ENCODE data around the gene EPB41L3. TPM values are rescaled to one million over a fixed set of nuclear protein-coding genes. Genes with fewer than 3 reads are reported as not detected.

EPB41L3 gene
- total and polyA plus RNA-seq, 2 donors (not counting 1 experiment from before 2014, with no cell fraction given) = 3.1 to 29.9 TPM

GRCh38 chr18:5416112-5416511 lies 127.7 kb downstream of the EPB41L3 start:
- Histone ChIP-seq H3K79me2 (ENCODE audit: control insufficient read depth, insufficient read depth, low read length) (no peaks in the 10 kb centered on the region), H3K9me3 (ENCODE audit: control insufficient read depth, insufficient read depth, low read depth, low read length) (no peaks in the 10 kb centered on the region), H3K27ac (ENCODE audit: insufficient read depth, low read length) (no peak overlapping the region), H3K27me3 (ENCODE audit: control insufficient read depth, insufficient read depth, low read length) (no peaks in the 10 kb centered on the region), H3K36me3 (ENCODE audit: control insufficient read depth, insufficient read depth, low read length) (no peaks in the 10 kb centered on the region), H3K9ac (ENCODE audit: insufficient read depth, low read length) (no peak overlapping the region), H2AFZ (ENCODE audit: low read length) (no peak overlapping the region), H3K4me2 (ENCODE audit: extremely low read depth, insufficient read depth, low read length) (no peak overlapping the region), H3K4me1 (ENCODE audit: control insufficient read depth, extremely low read depth, insufficient read depth, low read length) (no peaks in the 10 kb centered on the region), H4K20me1 (ENCODE audit: control insufficient read depth, extremely low read depth, insufficient read depth, low read length) (no peaks in the 10 kb centered on the region), H3K4me3 (replicated peaks in 1 of 4; ENCODE audit: control extremely low read depth in 1 of 4, insufficient read depth in 1 of 4, low read depth in 3 of 4, low read length in 4 of 4) (no peak overlapping the region)
- no peak for TF ChIP-seq CTCF (conservative IDR thresholded peaks at IDR 0.05 in 1 of 2, IDR thresholded peaks at IDR 0.05 in 1 of 2; ENCODE audit: low read depth in 1 of 2, low read length in 2 of 2)
- DNase-seq (ENCODE audit: low read depth in 2 of 2) = no peak

GRCh38 chr18:5415665-5416064 lies 128.1 kb downstream of the EPB41L3 start:
- TF ChIP-seq CTCF (conservative IDR thresholded peaks at IDR 0.05 in 1 of 2, IDR thresholded peaks at IDR 0.05 in 1 of 2; ENCODE audit: low read depth in 1 of 2, low read length in 2 of 2) (no peak), EZH2 (IDR thresholded peaks at IDR 0.05; ENCODE audit: low read length, missing control alignments) (no peak)
- Histone ChIP-seq H3K4me2 (ENCODE audit: extremely low read depth, insufficient read depth, low read length) (no peak overlapping the region), H3K79me2 (ENCODE audit: control insufficient read depth, insufficient read depth, low read length) (no peaks in the 10 kb centered on the region), H3K36me3 (ENCODE audit: control insufficient read depth, insufficient read depth, low read length) (no peaks in the 10 kb centered on the region), H3K9ac (ENCODE audit: insufficient read depth, low read length) (no peak overlapping the region), H2AFZ (ENCODE audit: low read length) (no peak overlapping the region), H3K9me3 (ENCODE audit: control insufficient read depth, insufficient read depth, low read depth, low read length) (no peaks in the 10 kb centered on the region), H3K27me3 (ENCODE audit: control insufficient read depth, insufficient read depth, low read length) (no peaks in the 10 kb centered on the region), H3K4me1 (ENCODE audit: control insufficient read depth, extremely low read depth, insufficient read depth, low read length) (no peaks in the 10 kb centered on the region), H3K27ac (ENCODE audit: insufficient read depth, low read length) (no peak overlapping the region), H3K4me3 (replicated peaks in 1 of 4; ENCODE audit: control extremely low read depth in 1 of 4, insufficient read depth in 1 of 4, low read depth in 3 of 4, low read length in 4 of 4) (no peak overlapping the region), H4K20me1 (ENCODE audit: control insufficient read depth, extremely low read depth, insufficient read depth, low read length) (no peaks in the 10 kb centered on the region)
- DNase-seq (ENCODE audit: low read depth in 2 of 2) = no peak

GRCh38 chr18:5415031-5415430 lies 128.8 kb downstream of the EPB41L3 start:
- H3K27me3 ChIP-seq (ENCODE audit: control insufficient read depth, insufficient read depth, low read length) = no peaks in the 10 kb centered on the region
- DNase-seq (ENCODE audit: low read depth in 2 of 2) = no peak

More at GRCh38 chr18:5415031-5415430, 128.8 kb downstream of the EPB41L3 start:
- Histone ChIP-seq H3K9me3 (ENCODE audit: control insufficient read depth, insufficient read depth, low read depth, low read length) (no peaks in the 10 kb centered on the region), H3K9ac (ENCODE audit: insufficient read depth, low read length) (no peak overlapping the region), H3K4me1 (ENCODE audit: control insufficient read depth, extremely low read depth, insufficient read depth, low read length) (no peaks in the 10 kb centered on the region), H4K20me1 (ENCODE audit: control insufficient read depth, extremely low read depth, insufficient read depth, low read length) (no peaks in the 10 kb centered on the region), H3K36me3 (ENCODE audit: control insufficient read depth, insufficient read depth, low read length) (no peaks in the 10 kb centered on the region), H3K4me2 (ENCODE audit: extremely low read depth, insufficient read depth, low read length) (no peak overlapping the region), H3K4me3 (replicated peaks in 1 of 4; ENCODE audit: control extremely low read depth in 1 of 4, insufficient read depth in 1 of 4, low read depth in 3 of 4, low read length in 4 of 4) (no peak overlapping the region), H3K79me2 (ENCODE audit: control insufficient read depth, insufficient read depth, low read length) (no peaks in the 10 kb centered on the region), H2AFZ (ENCODE audit: low read length) (no peak overlapping the region), H3K27ac (ENCODE audit: insufficient read depth, low read length) (no peak overlapping the region)
- TF ChIP-seq CTCF (conservative IDR thresholded peaks at IDR 0.05 in 1 of 2, IDR thresholded peaks at IDR 0.05 in 1 of 2; ENCODE audit: low read depth in 1 of 2, low read length in 2 of 2) (no peak), EZH2 (IDR thresholded peaks at IDR 0.05; ENCODE audit: low read length, missing control alignments) (no peak)

Measured in fibroblast of lung (primary cell).